Fibroblast of lung (primary cell): ENCODE measurements around the gene STAT4.

Source experiments
- EZH2 ChIP-seq: IDR thresholded peaks from 2 replicates; pipeline ENCODE4 v1.5.1; 2012; ENCODE audit warnings: low read length, control low read depth, mild to moderate bottlenecking; ENCODE audit errors: missing control alignments
- TF ChIP-seq, protein P1 (sequence below), 2 donors: IDR thresholded peaks in 1 of 2; conservative IDR thresholded peaks in 1 of 2; 1 replicate in 1 of 2; 2 replicates in 1 of 2; pipeline ENCODE4 v1.5.1; 2011 to 2012; ENCODE audit warnings: low read length in 2 of 2, control low read depth in 1 of 2, inconsistent platforms in 1 of 2, low read depth in 1 of 2, mild to moderate bottlenecking in 1 of 2

DNA sequence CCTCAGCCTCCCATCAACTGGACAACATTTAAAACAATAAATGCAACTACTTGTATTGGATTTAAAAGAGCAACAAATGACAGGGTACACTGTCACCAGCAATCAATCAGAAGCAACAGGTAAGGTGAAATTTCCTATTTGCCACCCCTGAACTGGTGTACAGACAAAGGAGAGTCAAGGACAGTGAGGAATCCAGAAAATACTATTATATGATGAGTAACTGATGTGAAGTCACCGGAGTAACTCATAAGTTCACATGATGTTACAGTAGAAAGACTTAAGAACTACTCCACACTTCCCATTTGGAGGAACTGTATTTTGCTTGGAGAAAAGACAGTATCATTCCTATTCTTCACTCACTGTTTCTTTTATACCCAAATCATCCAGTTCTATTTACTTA lies 132.7 kb downstream of the STAT4 start:
- TF ChIP-seq, protein P1, sequence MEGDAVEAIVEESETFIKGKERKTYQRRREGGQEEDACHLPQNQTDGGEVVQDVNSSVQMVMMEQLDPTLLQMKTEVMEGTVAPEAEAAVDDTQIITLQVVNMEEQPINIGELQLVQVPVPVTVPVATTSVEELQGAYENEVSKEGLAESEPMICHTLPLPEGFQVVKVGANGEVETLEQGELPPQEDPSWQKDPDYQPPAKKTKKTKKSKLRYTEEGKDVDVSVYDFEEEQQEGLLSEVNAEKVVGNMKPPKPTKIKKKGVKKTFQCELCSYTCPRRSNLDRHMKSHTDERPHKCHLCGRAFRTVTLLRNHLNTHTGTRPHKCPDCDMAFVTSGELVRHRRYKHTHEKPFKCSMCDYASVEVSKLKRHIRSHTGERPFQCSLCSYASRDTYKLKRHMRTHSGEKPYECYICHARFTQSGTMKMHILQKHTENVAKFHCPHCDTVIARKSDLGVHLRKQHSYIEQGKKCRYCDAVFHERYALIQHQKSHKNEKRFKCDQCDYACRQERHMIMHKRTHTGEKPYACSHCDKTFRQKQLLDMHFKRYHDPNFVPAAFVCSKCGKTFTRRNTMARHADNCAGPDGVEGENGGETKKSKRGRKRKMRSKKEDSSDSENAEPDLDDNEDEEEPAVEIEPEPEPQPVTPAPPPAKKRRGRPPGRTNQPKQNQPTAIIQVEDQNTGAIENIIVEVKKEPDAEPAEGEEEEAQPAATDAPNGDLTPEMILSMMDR (conservative IDR thresholded peaks at IDR 0.05 in 1 of 2, IDR thresholded peaks at IDR 0.05 in 1 of 2; ENCODE audit: low read depth in 1 of 2, low read length in 2 of 2) = no peak
- TF ChIP-seq EZH2 = no peak
